Body of pancreas (tissue), 4 donors: ENCODE measurements around the gene ZCCHC2. TPM values are rescaled to one million over a fixed set of nuclear protein-coding genes. Genes with fewer than 3 reads are reported as not detected.

Experiments used
- ATAC-seq: fragments of 150-250 bp; one replicate; pipeline ENCODE4 v1.9.1; 2016
- DNase-seq, 4 donors: peaks; one replicate each; pipeline ENCODE4 v3.0.0-alpha.2; 2019
- H3K27ac ChIP-seq, 4 donors: fragments of 200-600 bp; sonication (generic); 1 replicate in 3 of 4; 2 replicates in 1 of 4; pipeline versions ENCODE4 v1.5.1 to v1.6.1; 2016 to 2019; ENCODE audit warnings: mild to moderate bottlenecking in 1 of 4, mixed read lengths in 1 of 4, moderate library complexity in 1 of 4
- H3K27me3 ChIP-seq, 2 donors: fragments of 200-600 bp; sonication (generic); one replicate each; pipeline ENCODE4 v1.6.0; 2016; ENCODE audit warnings: mild to moderate bottlenecking in 1 of 2
- H3K36me3 ChIP-seq, 2 donors: fragments of 200-600 bp; sonication (generic); replicated peaks in 1 of 2; 2 replicates each; pipeline ENCODE4 v1.5.1; 2016; ENCODE audit warnings: low read depth in 2 of 2; ENCODE audit not compliant: insufficient read depth in 1 of 2
- H3K4me1 ChIP-seq: fragments of 200-600 bp; sonication (generic); one replicate; pipeline ENCODE4 v1.6.0; 2016
- H3K4me3 ChIP-seq, 2 donors: fragments of 200-600 bp; sonication (generic); 1 replicate in 1 of 2; 2 replicates in 1 of 2; pipeline ENCODE4 v1.5.1; 2016 to 2019
- H3K9me3 ChIP-seq, 3 donors: fragments of 200-600 bp; sonication (generic); 1 replicate in 2 of 3; 2 replicates in 1 of 3; pipeline ENCODE4 v1.5.1; 2016
- POLR2A ChIP-seq, 3 donors: fragments of 450-650 bp; IDR thresholded peaks; one replicate each; pipeline ENCODE4 v1.6.1; 2016; ENCODE audit warnings: antibody characterized with exemption in 3 of 3, mild to moderate bottlenecking in 2 of 3
- WGBS, 2 donors: methylation state at CpG; one replicate each; pipeline ENCODE4 v1.1.5; 2017; 5-methylcytosine and 5-hydroxymethylcytosine counted together
- intact Hi-C: fragments of 100-400 bp; cut with DNase I; formaldehyde crosslinking; loops from one replicate; pipeline ENCODE4 v1.15.1; 2023
- total RNA-seq, 2 donors: library from RNA; depleted of rRNA; stranded (reverse); fragments of >200 nt; gene quantifications; one replicate each; pipeline ENCODE4 v1.1.0, GENCODE V29; 2016
- TF ChIP-seq, protein P1 (sequence below), 7 experiments: fragments of 450-650 bp in 4 of 7; fragments of 200-600 bp in 3 of 7; sonication (generic) in 3 of 7; IDR thresholded peaks; one replicate each; pipeline ENCODE4 v1.5.1; 2016 to 2019; ENCODE audit warnings: antibody characterized with exemption in 7 of 7

Gene ZCCHC2
- total RNA-seq, 2 donors from 2014 or later: 10.4 to 14.2 TPM

DNA sequence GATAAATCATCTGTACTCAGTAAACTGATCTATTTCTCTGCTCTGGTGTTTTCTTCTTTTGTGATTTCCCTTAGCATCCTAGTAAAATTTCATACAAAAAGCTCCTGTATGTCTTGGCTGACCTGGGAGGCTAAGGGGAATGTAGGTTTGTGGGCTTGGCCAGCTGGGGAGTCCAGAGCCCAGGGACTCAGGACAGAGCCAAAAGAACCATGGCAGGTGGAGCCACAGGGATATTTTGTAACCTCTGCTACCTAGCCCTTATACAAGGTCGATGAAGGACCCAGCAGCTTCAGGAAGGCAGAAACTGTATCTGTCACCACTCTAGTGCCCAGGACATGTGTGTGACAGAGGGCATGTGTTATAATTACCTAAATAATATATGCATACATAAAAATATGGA lies 22.7 kb upstream of the ZCCHC2 start:
- no peak for ATAC-seq
- WGBS, 2 donors: 80 to 93% methylated on average over 1 of the region's 1 CpG
- TF ChIP-seq POLR2A (IDR thresholded peaks at IDR 0.05): no peak
- TF ChIP-seq, protein P1, sequence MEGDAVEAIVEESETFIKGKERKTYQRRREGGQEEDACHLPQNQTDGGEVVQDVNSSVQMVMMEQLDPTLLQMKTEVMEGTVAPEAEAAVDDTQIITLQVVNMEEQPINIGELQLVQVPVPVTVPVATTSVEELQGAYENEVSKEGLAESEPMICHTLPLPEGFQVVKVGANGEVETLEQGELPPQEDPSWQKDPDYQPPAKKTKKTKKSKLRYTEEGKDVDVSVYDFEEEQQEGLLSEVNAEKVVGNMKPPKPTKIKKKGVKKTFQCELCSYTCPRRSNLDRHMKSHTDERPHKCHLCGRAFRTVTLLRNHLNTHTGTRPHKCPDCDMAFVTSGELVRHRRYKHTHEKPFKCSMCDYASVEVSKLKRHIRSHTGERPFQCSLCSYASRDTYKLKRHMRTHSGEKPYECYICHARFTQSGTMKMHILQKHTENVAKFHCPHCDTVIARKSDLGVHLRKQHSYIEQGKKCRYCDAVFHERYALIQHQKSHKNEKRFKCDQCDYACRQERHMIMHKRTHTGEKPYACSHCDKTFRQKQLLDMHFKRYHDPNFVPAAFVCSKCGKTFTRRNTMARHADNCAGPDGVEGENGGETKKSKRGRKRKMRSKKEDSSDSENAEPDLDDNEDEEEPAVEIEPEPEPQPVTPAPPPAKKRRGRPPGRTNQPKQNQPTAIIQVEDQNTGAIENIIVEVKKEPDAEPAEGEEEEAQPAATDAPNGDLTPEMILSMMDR (IDR thresholded peaks at IDR 0.05): no peak

GRCh38 chr18:62500966-62501591 lies 21.7 kb upstream of the ZCCHC2 start:
- Histone ChIP-seq H3K4me3 (no peak overlapping the region), H3K36me3 (no peaks in the 10 kb centered on the region), H3K9me3 (no peaks in the 10 kb centered on the region), H3K27me3 (no peaks in the 10 kb centered on the region), H3K4me1 (peaks cover 11% of the 10 kb centered on the region), H3K27ac (no peak overlapping the region)
- TF ChIP-seq, protein P1 (IDR thresholded peaks at IDR 0.05): no peak
- TF ChIP-seq POLR2A (IDR thresholded peaks at IDR 0.05): no peak
- no peak for DNase-seq
- intact Hi-C loops: no loop called here
- ATAC-seq: no peak

More for the DNA sequence above, 22.7 kb upstream of the ZCCHC2 start:
- no peak overlapping the region for H3K27ac ChIP-seq
- no peaks in the 10 kb centered on the region for H3K9me3 ChIP-seq
- no peak for DNase-seq
- H3K4me1 ChIP-seq: peaks cover 4% of the 10 kb centered on the region
- no peaks in the 10 kb centered on the region for H3K36me3 ChIP-seq
- H3K27me3 ChIP-seq: no peaks in the 10 kb centered on the region
- H3K4me3 ChIP-seq: no peak overlapping the region
- intact Hi-C loops: no loop called here

- Histone ChIP-seq H3K4me3 (peak overlapping the region; percentile 19 to 37), H3K36me3 (no peaks in the 10 kb centered on the region), H3K27ac (peak overlapping the region in 3 of 4 donors; percentile 5 to 72 (median 56)), H3K9me3 (no peaks in the 10 kb centered on the region), H3K27me3 (no peaks in the 10 kb centered on the region), H3K4me1 (peaks cover 17% of the 10 kb centered on the region)
- ATAC-seq: peak; percentile 69
- 39 to 46% methylated on average over 7 to 8 of the region's 8 CpGs for WGBS, 2 donors
- DNase-seq: peak in 1 of 4 donors; percentile 15
- TF ChIP-seq POLR2A (IDR thresholded peaks at IDR 0.05): no peak
- TF ChIP-seq, protein P1 (IDR thresholded peaks at IDR 0.05): no peak
- intact Hi-C loops: no loop called here
These were observed 16.9 kb upstream of the ZCCHC2 start for GRCh38 chr18:62505669-62506494.

- H3K27me3 ChIP-seq: no peaks in the 10 kb centered on the region
- no peaks in the 10 kb centered on the region for H3K36me3 ChIP-seq
- no peak for DNase-seq
- no peaks in the 10 kb centered on the region for H3K9me3 ChIP-seq
- WGBS, 2 donors: 6 to 19% methylated on average over 7 of the region's 7 CpGs
- peak overlapping the region in 3 of 4 donors; percentile 5 to 72 (median 56) for H3K27ac ChIP-seq
- TF ChIP-seq, protein P1 (IDR thresholded peaks at IDR 0.05): no peak
- no peak for TF ChIP-seq POLR2A (IDR thresholded peaks at IDR 0.05)
- peak overlapping the region in 1 of 2 donors; percentile 37 for H3K4me3 ChIP-seq
- intact Hi-C loops: no loop called here
- peaks cover 17% of the 10 kb centered on the region for H3K4me1 ChIP-seq
- ATAC-seq: peak; percentile 49
These were observed 16.2 kb upstream of the ZCCHC2 start for GRCh38 chr18:62506495-62507143.
